K562 (cell line): ENCODE results near the gene TMEM214. TPM values are rescaled to one million over a fixed set of nuclear protein-coding genes. Genes with fewer than 3 reads are reported as not detected.

ENCODE experiments used
- BHLHE40 ChIP-seq: IDR thresholded peaks from 2 replicates; pipeline ENCODE4 v1.6.1; 2011; ENCODE audit warnings: low read length, improper control_type of control experiment
- BRD9 ChIP-seq: fragments of 450-650 bp; IDR thresholded peaks from 2 replicates; pipeline ENCODE4 v1.6.1; 2018; ENCODE audit warnings: low read depth; ENCODE audit not compliant: partially characterized antibody
- ELF2 ChIP-seq: fragments of 250-450 bp; sonication (Bioruptor Pico); IDR thresholded peaks from 2 replicates; pipeline ENCODE4 v1.5.0; 2021; ENCODE audit warnings: mild to moderate bottlenecking
- FOXJ2 ChIP-seq: fragments of 200-800 bp; sonication (Bioruptor generic); IDR thresholded peaks from 2 replicates; pipeline ENCODE4 v1.6.1; 2016; ENCODE audit warnings: missing genetic modification characterization, missing compliant biosample characterization
- GATAD2B ChIP-seq: fragments of 450-650 bp; IDR thresholded peaks from 2 replicates; pipeline ENCODE4 v1.6.1; 2017; ENCODE audit warnings: mild to moderate bottlenecking, borderline replicate concordance
- JUND ChIP-seq, 2 experiments: IDR thresholded peaks; 2 replicates in 1 of 2; 3 replicates in 1 of 2; pipeline ENCODE4 v1.6.1; 2011; ENCODE audit warnings: borderline replicate concordance in 2 of 2, low read depth in 2 of 2, low read length in 2 of 2, improper control_type of control experiment in 1 of 2, missing biosample characterization in 1 of 2, missing genetic modification characterization in 1 of 2, missing genetic modification reagents in 1 of 2
- KDM1A ChIP-seq, 2 experiments: fragments of 450-650 bp; IDR thresholded peaks; 2 replicates each; pipeline ENCODE4 v1.6.1; 2016; ENCODE audit warnings: mild to moderate bottlenecking in 2 of 2
- NFATC3 ChIP-seq: fragments of 450-650 bp; IDR thresholded peaks from 2 replicates; pipeline ENCODE4 v1.6.1; 2017; ENCODE audit warnings: mild to moderate bottlenecking
- PHF8 ChIP-seq: fragments of 200-600 bp; sonication (generic); IDR thresholded peaks from 2 replicates; pipeline ENCODE4 v1.6.1; 2012; ENCODE audit warnings: mixed run types, mild to moderate bottlenecking, inconsistent platforms, low read length, moderate library complexity, borderline replicate concordance
- PKNOX1 ChIP-seq: fragments of 450-650 bp; IDR thresholded peaks from 2 replicates; pipeline ENCODE4 v1.6.1; 2016
- RAD21 ChIP-seq, 2 experiments: fragments of 250-450 bp in 1 of 2; fragments of 450-650 bp in 1 of 2; sonication (Bioruptor Pico) in 1 of 2; formaldehyde crosslinking in 1 of 2; IDR thresholded peaks in 1 of 2; conservative IDR thresholded peaks in 1 of 2; 2 replicates each; pipeline versions ENCODE4 v1.4.0 to v1.8.0; 2020 to 2022; ENCODE audit warnings: mild to moderate bottlenecking in 2 of 2, moderate library complexity in 1 of 2
- RFX1 ChIP-seq: fragments of 450-650 bp; IDR thresholded peaks from 2 replicates; pipeline ENCODE4 v1.6.1; 2016; ENCODE audit warnings: mild to moderate bottlenecking, moderate library complexity
- SAFB2 ChIP-seq: fragments of 200-400 bp; formaldehyde crosslinking; IDR thresholded peaks from 2 replicates; pipeline ENCODE4 v1.6.1; 2018; ENCODE audit warnings: borderline replicate concordance, low read length, low read depth, moderate library complexity; ENCODE audit not compliant: severe bottlenecking
- TAF15 ChIP-seq: fragments of 200-400 bp; formaldehyde crosslinking; IDR thresholded peaks from 2 replicates; pipeline ENCODE4 v1.6.1; 2017; ENCODE audit warnings: mild to moderate bottlenecking, low read depth, low read length, moderate library complexity
- TBL1XR1 ChIP-seq, 2 experiments: IDR thresholded peaks; 2 replicates each; pipeline ENCODE4 v1.6.1; 2012; ENCODE audit warnings: improper control_type of control experiment in 2 of 2, low read length in 2 of 2, mild to moderate bottlenecking in 1 of 2
- ZC3H8 ChIP-seq: fragments of 450-650 bp; IDR thresholded peaks from 2 replicates; pipeline ENCODE4 v1.6.1; 2017
- ZNF124 ChIP-seq: sonication (generic); formaldehyde crosslinking; IDR thresholded peaks from 2 replicates; pipeline ENCODE4 v1.8.1; 2022; ENCODE audit warnings: missing genetic modification reagents
- ZNF592 ChIP-seq: fragments of 450-650 bp; IDR thresholded peaks from 2 replicates; pipeline ENCODE4 v1.6.1; 2017; ENCODE audit warnings: antibody characterized with exemption, mild to moderate bottlenecking
- ZNF696 ChIP-seq: fragments of 250-450 bp; sonication (Bioruptor Pico); conservative IDR thresholded peaks from 2 replicates; pipeline ENCODE4 v1.4.0; 2020; ENCODE audit warnings: mild to moderate bottlenecking, moderate library complexity
- polyA plus RNA-seq, 8 experiments: library from polyadenylated mRNA; depleted of rRNA in 4 of 8; stranded (reverse) in 5 of 8; unstranded in 3 of 8; fragments of >200 nt; fragmentation: Nextera tagmentation in 2 of 8; fragmentation: Illumina TruSeq in 1 of 8; extraction: Ambion mirVana in 2 of 8; extraction: Trizol in 1 of 8; gene quantifications; 2 replicates each; pipeline versions ENCODE4 v1.2.1 to v1.2.3, GENCODE V29; 2011 to 2014; ENCODE audit warnings: inconsistent platforms in 1 of 8, missing spikeins in 1 of 8
- total RNA-seq, 7 experiments: library from RNA; depleted of rRNA in 6 of 7; stranded (reverse); fragments of >200 nt in 6 of 7; fragmentation: Illumina TruSeq in 2 of 7; extraction: Trizol in 2 of 7; gene quantifications; 2 replicates each; pipeline versions ENCODE4 v1.2.1 to v1.2.3, GENCODE V29; 2011 to 2021; ENCODE audit warnings: low replicate concordance in 1 of 7
- TF ChIP-seq, protein P1 (sequence below), 2 experiments: fragments of 250-450 bp in 1 of 2; fragments of 450-650 bp in 1 of 2; sonication (Bioruptor Pico) in 1 of 2; IDR thresholded peaks; 2 replicates each; pipeline versions ENCODE4 v1.6.1 to v1.8.0; 2016 to 2021; ENCODE audit warnings: mild to moderate bottlenecking in 2 of 2, moderate library complexity in 2 of 2, missing compliant biosample characterization in 1 of 2, missing genetic modification characterization in 1 of 2
- TF ChIP-seq, protein P2 (sequence below): fragments of 450-650 bp; formaldehyde crosslinking; IDR thresholded peaks from 2 replicates; pipeline ENCODE4 v1.4.0; 2020; ENCODE audit warnings: mild to moderate bottlenecking, moderate library complexity

The TMEM214 gene
- total and polyA plus RNA-seq, 9 of the 15 experiments (the other 6 are each of a cell fraction or from before 2014, with no cell fraction given), result 11.4 to 81.4 (median 44.1) TPM

- no peak for TF ChIP-seq JUND (IDR thresholded peaks at IDR 0.05; ENCODE audit: borderline replicate concordance, low read depth, low read length)
- TF ChIP-seq JUND (tag; IDR thresholded peaks at IDR 0.05; ENCODE audit: borderline replicate concordance, low read depth, low read length), result peak; percentile 38; the same call in 1 of the 3 replicates
- no peak for TF ChIP-seq NFATC3
- TF ChIP-seq ELF2, result peak; percentile 32; the same call in 1 of the 2 replicates
- TF ChIP-seq ZNF696 (CRISPR knock-in tag), result no peak
- TF ChIP-seq ZC3H8, result no peak
- TF ChIP-seq SAFB2, result no peak
- TF ChIP-seq RFX1, result no peak
- TF ChIP-seq TAF15, result no peak
- peak in 1 of 2 experiments; percentile 46; a peak in 1 of 4 replicates for TF ChIP-seq KDM1A (IDR thresholded peaks at IDR 0.05)
- TF ChIP-seq GATAD2B, result 0 out of 2 replicates have a peak, but pooled peaks have one; percentile 32
- no peak for TF ChIP-seq PHF8
- TF ChIP-seq ZNF592, result peak; percentile 77
- TF ChIP-seq BHLHE40, result no peak
- no peak for TF ChIP-seq ZNF124 (CRISPR knock-in tag)
- TF ChIP-seq, protein P1, sequence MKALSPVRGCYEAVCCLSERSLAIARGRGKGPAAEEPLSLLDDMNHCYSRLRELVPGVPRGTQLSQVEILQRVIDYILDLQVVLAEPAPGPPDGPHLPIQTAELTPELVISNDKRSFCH (CRISPR knock-in tag; IDR thresholded peaks at IDR 0.05), result no peak
- TF ChIP-seq, protein P1 (tag; IDR thresholded peaks at IDR 0.05), result peak; percentile 49; the same call in 1 of the 2 replicates
- peak; percentile 73 for TF ChIP-seq BRD9
- no peak for TF ChIP-seq PKNOX1
- TF ChIP-seq, protein P2, sequence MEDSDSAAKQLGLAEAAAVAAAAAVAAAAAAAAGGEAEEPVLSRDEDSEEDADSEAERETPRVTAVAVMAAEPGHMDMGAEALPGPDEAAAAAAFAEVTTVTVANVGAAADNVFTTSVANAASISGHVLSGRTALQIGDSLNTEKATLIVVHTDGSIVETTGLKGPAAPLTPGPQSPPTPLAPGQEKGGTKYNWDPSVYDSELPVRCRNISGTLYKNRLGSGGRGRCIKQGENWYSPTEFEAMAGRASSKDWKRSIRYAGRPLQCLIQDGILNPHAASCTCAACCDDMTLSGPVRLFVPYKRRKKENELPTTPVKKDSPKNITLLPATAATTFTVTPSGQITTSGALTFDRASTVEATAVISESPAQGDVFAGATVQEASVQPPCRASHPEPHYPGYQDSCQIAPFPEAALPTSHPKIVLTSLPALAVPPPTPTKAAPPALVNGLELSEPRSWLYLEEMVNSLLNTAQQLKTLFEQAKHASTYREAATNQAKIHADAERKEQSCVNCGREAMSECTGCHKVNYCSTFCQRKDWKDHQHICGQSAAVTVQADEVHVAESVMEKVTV, result peak; percentile 89
- TF ChIP-seq FOXJ2 (tag), result no peak
- TF ChIP-seq TBL1XR1 (IDR thresholded peaks at IDR 0.05; ENCODE audit: low read length in 2 of 2), result peak in 1 of 2 experiments; percentile 40; a peak in 1 of 4 replicates
- TF ChIP-seq RAD21 (CRISPR knock-in tag; conservative IDR thresholded peaks at IDR 0.05 in 1 of 2, IDR thresholded peaks at IDR 0.05 in 1 of 2), result peak; percentile 93 to 94
These were observed 15.9 kb upstream of the TMEM214 start (continued) for GRCh38 chr2:27016801-27017325.
